ENCODE measurements around the gene DDX43.

GRCh38 chr6:73435236-73435635 is 40.6 kb downstream of the DDX43 start:
- TF ChIP-seq EZH2 (IDR thresholded peaks at IDR 0.05; ENCODE audit: borderline replicate concordance, low read length) = no peak
- TF ChIP-seq, protein P1, sequence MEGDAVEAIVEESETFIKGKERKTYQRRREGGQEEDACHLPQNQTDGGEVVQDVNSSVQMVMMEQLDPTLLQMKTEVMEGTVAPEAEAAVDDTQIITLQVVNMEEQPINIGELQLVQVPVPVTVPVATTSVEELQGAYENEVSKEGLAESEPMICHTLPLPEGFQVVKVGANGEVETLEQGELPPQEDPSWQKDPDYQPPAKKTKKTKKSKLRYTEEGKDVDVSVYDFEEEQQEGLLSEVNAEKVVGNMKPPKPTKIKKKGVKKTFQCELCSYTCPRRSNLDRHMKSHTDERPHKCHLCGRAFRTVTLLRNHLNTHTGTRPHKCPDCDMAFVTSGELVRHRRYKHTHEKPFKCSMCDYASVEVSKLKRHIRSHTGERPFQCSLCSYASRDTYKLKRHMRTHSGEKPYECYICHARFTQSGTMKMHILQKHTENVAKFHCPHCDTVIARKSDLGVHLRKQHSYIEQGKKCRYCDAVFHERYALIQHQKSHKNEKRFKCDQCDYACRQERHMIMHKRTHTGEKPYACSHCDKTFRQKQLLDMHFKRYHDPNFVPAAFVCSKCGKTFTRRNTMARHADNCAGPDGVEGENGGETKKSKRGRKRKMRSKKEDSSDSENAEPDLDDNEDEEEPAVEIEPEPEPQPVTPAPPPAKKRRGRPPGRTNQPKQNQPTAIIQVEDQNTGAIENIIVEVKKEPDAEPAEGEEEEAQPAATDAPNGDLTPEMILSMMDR (conservative IDR thresholded peaks at IDR 0.05 in 1 of 2, IDR thresholded peaks at IDR 0.05 in 1 of 2; ENCODE audit: extremely low read depth in 1 of 2, insufficient read depth in 1 of 2, low read depth in 1 of 2, low read length in 2 of 2) = no peak
